ENCODE results near the gene XDH.

DNA sequence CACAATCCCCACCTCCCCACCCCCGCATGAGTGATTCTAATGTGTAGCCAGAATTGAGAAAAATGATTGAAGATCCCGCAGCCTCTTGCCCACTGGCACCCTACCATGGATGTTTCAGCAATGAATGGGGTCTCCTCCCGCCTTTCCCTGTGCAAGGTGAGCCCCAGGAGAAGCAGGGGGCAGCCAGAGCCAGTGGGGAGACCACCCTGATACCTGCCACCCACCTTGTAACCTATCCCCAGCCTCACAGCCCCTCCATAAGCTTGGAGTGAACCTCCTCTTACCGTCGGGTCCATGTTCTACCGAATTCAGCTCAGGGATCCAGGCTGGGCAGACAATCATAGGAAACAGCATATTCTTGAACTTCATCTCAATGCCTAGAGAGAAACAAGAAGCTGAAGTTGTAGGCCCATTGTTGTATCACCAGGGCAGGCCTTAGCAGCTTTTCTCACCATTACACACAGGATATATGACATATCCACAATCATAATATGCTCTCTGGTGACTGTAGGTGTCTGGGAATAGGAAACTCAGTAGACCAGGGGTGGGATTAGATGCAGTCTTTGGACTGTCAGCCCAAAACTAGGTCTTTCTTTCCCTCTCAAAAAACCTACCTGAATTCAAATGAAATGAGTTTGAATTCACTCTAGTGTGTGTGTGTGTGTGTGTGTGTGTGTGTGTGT lies 30.9 kb downstream of the XDH start:
- TF ChIP-seq, protein P1, sequence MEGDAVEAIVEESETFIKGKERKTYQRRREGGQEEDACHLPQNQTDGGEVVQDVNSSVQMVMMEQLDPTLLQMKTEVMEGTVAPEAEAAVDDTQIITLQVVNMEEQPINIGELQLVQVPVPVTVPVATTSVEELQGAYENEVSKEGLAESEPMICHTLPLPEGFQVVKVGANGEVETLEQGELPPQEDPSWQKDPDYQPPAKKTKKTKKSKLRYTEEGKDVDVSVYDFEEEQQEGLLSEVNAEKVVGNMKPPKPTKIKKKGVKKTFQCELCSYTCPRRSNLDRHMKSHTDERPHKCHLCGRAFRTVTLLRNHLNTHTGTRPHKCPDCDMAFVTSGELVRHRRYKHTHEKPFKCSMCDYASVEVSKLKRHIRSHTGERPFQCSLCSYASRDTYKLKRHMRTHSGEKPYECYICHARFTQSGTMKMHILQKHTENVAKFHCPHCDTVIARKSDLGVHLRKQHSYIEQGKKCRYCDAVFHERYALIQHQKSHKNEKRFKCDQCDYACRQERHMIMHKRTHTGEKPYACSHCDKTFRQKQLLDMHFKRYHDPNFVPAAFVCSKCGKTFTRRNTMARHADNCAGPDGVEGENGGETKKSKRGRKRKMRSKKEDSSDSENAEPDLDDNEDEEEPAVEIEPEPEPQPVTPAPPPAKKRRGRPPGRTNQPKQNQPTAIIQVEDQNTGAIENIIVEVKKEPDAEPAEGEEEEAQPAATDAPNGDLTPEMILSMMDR (IDR thresholded peaks at IDR 0.05), result no peak
- TF ChIP-seq POLR2AphosphoS5 (IDR thresholded peaks at IDR 0.05; ENCODE audit: low read depth, low read length) (no peak), SIN3A (IDR thresholded peaks at IDR 0.05; ENCODE audit: borderline replicate concordance, insufficient read depth, low read depth, low read length) (no peak)

All from Panc1 (cell line).